Endothelial cell of umbilical vein (primary cell): ENCODE data around the gene FAM47B. TPM values are rescaled to one million over a fixed set of nuclear protein-coding genes. Genes with fewer than 3 reads are reported as not detected.

Source experiments
- BruUV-seq: library from RNA; stranded (reverse); fragments of 400-500 nt; replicated peaks from 2 replicates; lab custom pipeline; 2021; lab: Mats Ljungman, UMichigan
- CTCF ChIA-PET: fragments of 300-600, 350-600 bp; sonication (Branson Sonifier 250); formaldehyde crosslinking; loops from one replicate; lab custom pipeline; 2021; ENCODE audit warnings: antibody characterized with exemption, inconsistent platforms; lab: Charles Lee
- POLR2A ChIA-PET: fragments of 300-600, 350-600 bp; sonication (Branson Sonifier 250); formaldehyde crosslinking; loops from one replicate; lab custom pipeline; 2021; ENCODE audit warnings: antibody characterized with exemption, inconsistent platforms; lab: Charles Lee
- DNase-seq: peaks from one replicate; pipeline ENCODE4 v3.0.0-alpha.2; 2011; ENCODE audit warnings: low read depth, low spot score
- FAIRE-seq: peaks from 2 replicates; lab custom pipeline; 2011; peaks lifted over from hg19 to GRCh38; lab: Jason Lieb, UNC
- H2AFZ ChIP-seq: 2 replicates; pipeline ENCODE4 v1.6.0; 2012; ENCODE audit warnings: low read depth, low read length, control low read depth, inconsistent platforms
- H3K27ac ChIP-seq: 2 replicates; pipeline ENCODE4 v1.5.1; 2011; ENCODE audit warnings: low read depth, mild to moderate bottlenecking, control low read depth, low read length, moderate library complexity; ENCODE audit not compliant: insufficient read depth
- H3K27me3 ChIP-seq, 2 experiments: 2 replicates each; pipeline versions ENCODE4 v1.6.0 to v1.6.1; 2011; ENCODE audit warnings: low read length in 2 of 2, mixed read lengths in 1 of 2; ENCODE audit not compliant: control insufficient read depth in 2 of 2, insufficient read depth in 2 of 2
- H3K36me3 ChIP-seq, 2 experiments: 2 replicates in 1 of 2; 3 replicates in 1 of 2; pipeline ENCODE4 v1.5.1; 2011; ENCODE audit warnings: low read length in 2 of 2, mild to moderate bottlenecking in 1 of 2, moderate library complexity in 1 of 2; ENCODE audit not compliant: control insufficient read depth in 2 of 2, insufficient read depth in 2 of 2; ENCODE audit errors: extremely low read depth in 1 of 2
- H3K4me1 ChIP-seq: 3 replicates; pipeline ENCODE4 v1.5.1; 2011; ENCODE audit warnings: mild to moderate bottlenecking, low read length; ENCODE audit not compliant: control insufficient read depth, insufficient read depth; ENCODE audit errors: extremely low read depth
- H3K4me2 ChIP-seq: 2 replicates; pipeline ENCODE4 v1.6.1; 2011; ENCODE audit warnings: low read length, control low read depth, mixed read lengths; ENCODE audit not compliant: insufficient read depth
- H3K4me3 ChIP-seq, 3 experiments: fragments of 200-600 bp in 1 of 3; sonication (generic), shearing (Covaris generic) in 1 of 3; replicated peaks in 1 of 3; 2 replicates each; pipeline ENCODE4 v1.5.1; 2011 to 2016; ENCODE audit warnings: control low read depth in 3 of 3, low read length in 3 of 3, mild to moderate bottlenecking in 2 of 3, inconsistent platforms in 1 of 3, low read depth in 1 of 3, moderate library complexity in 1 of 3; ENCODE audit not compliant: insufficient read depth in 1 of 3
- H3K79me2 ChIP-seq: 2 replicates; pipeline ENCODE4 v1.6.0; 2012; ENCODE audit warnings: low read length, inconsistent platforms; ENCODE audit not compliant: control insufficient read depth, insufficient read depth
- H3K9ac ChIP-seq: replicated peaks from 2 replicates; pipeline ENCODE3; 2011; ENCODE audit warnings: low read length, control low read depth; ENCODE audit not compliant: insufficient read depth; ENCODE audit errors: extremely low read depth
- H3K9me1 ChIP-seq: replicated peaks from 3 replicates; pipeline ENCODE4 v1.6.0; 2011; ENCODE audit warnings: mild to moderate bottlenecking, low read length; ENCODE audit not compliant: control insufficient read depth, insufficient read depth; ENCODE audit errors: extremely low read depth
- H3K9me3 ChIP-seq: replicated peaks from 2 replicates; pipeline ENCODE4 v1.5.1; 2012; ENCODE audit warnings: low read length, inconsistent platforms; ENCODE audit not compliant: control insufficient read depth, insufficient read depth
- H4K20me1 ChIP-seq: replicated peaks from 2 replicates; pipeline ENCODE3; 2011; ENCODE audit warnings: mild to moderate bottlenecking, low read length; ENCODE audit not compliant: control insufficient read depth, insufficient read depth; ENCODE audit errors: extremely low read depth
- FOS ChIP-seq: IDR thresholded peaks from 2 replicates; pipeline ENCODE4 v1.6.1; 2011; ENCODE audit warnings: mild to moderate bottlenecking, low read length, moderate library complexity, borderline replicate concordance; ENCODE audit not compliant: insufficient read depth
- GATA2 ChIP-seq: IDR thresholded peaks from 2 replicates; pipeline ENCODE4 v1.7.0; 2011; ENCODE audit warnings: low read depth, mild to moderate bottlenecking, moderate library complexity, mixed read lengths, low read length; ENCODE audit not compliant: insufficient read length, insufficient read depth
- JUN ChIP-seq: IDR thresholded peaks from 2 replicates; pipeline ENCODE4 v1.6.1; 2011; ENCODE audit warnings: borderline replicate concordance, low read depth; ENCODE audit not compliant: insufficient read length, insufficient read depth
- MYC ChIP-seq: IDR thresholded peaks from one replicate; pipeline ENCODE4 v1.6.1; 2011; ENCODE audit warnings: mild to moderate bottlenecking, low read depth, low read length
- dilution Hi-C: fragments of 300-500 bp; cut with MboI; formaldehyde crosslinking; loops from one replicate; pipeline ENCODE4 v1.15.0; 2019; ENCODE audit warnings: low sequenced_read_pairs; ENCODE audit not compliant: extremely low pct_ligation_motif_present
- intact Hi-C: fragments of 100-400 bp; cut with micrococcal nuclease; formaldehyde crosslinking; loops from one replicate; pipeline ENCODE4 v1.10.0; 2022
- polyA plus RNA-seq, 4 experiments: library from polyadenylated mRNA; depleted of rRNA in 3 of 4; stranded (reverse) in 3 of 4; unstranded in 1 of 4; fragments of >200 nt; gene quantifications; 2 replicates each; pipeline versions ENCODE4 v1.2.1 to v1.2.3, GENCODE V29; 2011 to 2012; ENCODE audit warnings: missing spikeins in 1 of 4
- total RNA-seq: library from RNA; stranded (reverse); gene quantifications from 2 replicates; pipeline ENCODE4 v1.2.3, GENCODE V29; 2021
- TF ChIP-seq, protein P1 (sequence below): IDR thresholded peaks from 2 replicates; pipeline ENCODE4 v1.6.1; 2011; ENCODE audit not compliant: insufficient read depth, insufficient read length
- TF ChIP-seq, protein P2 (sequence below), 2 donors: IDR thresholded peaks; 1 replicate in 1 of 2; 2 replicates in 1 of 2; pipeline ENCODE4 v1.5.1; 2011; ENCODE audit warnings: low read length in 2 of 2, mild to moderate bottlenecking in 2 of 2, moderate library complexity in 2 of 2, control low read depth in 1 of 2, inconsistent platforms in 1 of 2, low read depth in 1 of 2; ENCODE audit not compliant: insufficient read depth in 1 of 2; ENCODE audit errors: extremely low read depth in 1 of 2

Gene FAM47B
- total and polyA plus RNA-seq, 2 donors (not counting 3 experiments of a cell fraction or from before 2014, with no cell fraction given) = not detected

DNA sequence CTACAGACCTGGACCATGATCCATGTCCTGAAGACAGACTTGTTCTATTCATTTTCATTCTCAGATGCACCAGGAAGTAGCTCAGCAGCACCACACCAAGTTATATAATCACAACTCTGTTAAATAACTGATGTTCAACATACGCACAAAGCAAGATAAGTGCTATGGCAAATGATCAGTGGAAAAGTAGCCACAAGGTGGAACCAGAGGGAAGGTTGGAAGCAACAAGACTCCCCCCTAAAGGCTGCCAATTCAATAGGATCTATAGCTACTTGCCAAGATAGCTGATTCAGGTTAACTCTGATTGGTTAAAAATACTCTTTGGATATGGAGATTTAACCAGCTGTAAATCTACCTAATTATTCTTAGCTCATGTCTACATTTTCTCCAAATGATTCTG, 23.7 kb upstream of the FAM47B start:
- no peaks in the 10 kb centered on the region for H3K36me3 ChIP-seq
- H2AFZ ChIP-seq = no peak overlapping the region
- no peak for TF ChIP-seq MYC
- TF ChIP-seq, protein P1, sequence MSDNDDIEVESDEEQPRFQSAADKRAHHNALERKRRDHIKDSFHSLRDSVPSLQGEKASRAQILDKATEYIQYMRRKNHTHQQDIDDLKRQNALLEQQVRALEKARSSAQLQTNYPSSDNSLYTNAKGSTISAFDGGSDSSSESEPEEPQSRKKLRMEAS = no peak
- TF ChIP-seq GATA2 = no peak
- TF ChIP-seq, protein P2, sequence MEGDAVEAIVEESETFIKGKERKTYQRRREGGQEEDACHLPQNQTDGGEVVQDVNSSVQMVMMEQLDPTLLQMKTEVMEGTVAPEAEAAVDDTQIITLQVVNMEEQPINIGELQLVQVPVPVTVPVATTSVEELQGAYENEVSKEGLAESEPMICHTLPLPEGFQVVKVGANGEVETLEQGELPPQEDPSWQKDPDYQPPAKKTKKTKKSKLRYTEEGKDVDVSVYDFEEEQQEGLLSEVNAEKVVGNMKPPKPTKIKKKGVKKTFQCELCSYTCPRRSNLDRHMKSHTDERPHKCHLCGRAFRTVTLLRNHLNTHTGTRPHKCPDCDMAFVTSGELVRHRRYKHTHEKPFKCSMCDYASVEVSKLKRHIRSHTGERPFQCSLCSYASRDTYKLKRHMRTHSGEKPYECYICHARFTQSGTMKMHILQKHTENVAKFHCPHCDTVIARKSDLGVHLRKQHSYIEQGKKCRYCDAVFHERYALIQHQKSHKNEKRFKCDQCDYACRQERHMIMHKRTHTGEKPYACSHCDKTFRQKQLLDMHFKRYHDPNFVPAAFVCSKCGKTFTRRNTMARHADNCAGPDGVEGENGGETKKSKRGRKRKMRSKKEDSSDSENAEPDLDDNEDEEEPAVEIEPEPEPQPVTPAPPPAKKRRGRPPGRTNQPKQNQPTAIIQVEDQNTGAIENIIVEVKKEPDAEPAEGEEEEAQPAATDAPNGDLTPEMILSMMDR (IDR thresholded peaks at IDR 0.05; ENCODE audit: extremely low read depth in 1 of 2, insufficient read depth in 1 of 2, low read depth in 1 of 2, low read length in 2 of 2) = peak; percentile 28 to 42
- no peak for TF ChIP-seq FOS
- TF ChIP-seq JUN = no peak
- no peak overlapping the region for H3K4me2 ChIP-seq
- H3K4me1 ChIP-seq = no peaks in the 10 kb centered on the region
- H3K9ac ChIP-seq = no peak overlapping the region
- no peak overlapping the region for H3K4me3 ChIP-seq
- peak; percentile 67 for DNase-seq
- H3K9me3 ChIP-seq = no peaks in the 10 kb centered on the region
- intact Hi-C loops (loop anchor here (1.0 to 10.0 kb wide), 4 partner anchors 179 to 554 kb away; no protein-coding TSS in a partner anchor), dilution Hi-C loops (no loop called here)
- ChIA-PET CTCF (interaction anchor here (0.6 to 3.0 kb wide), 19 partner anchors 9 to 1948 kb away, joined by 3 to 25 read pairs (median 4); no protein-coding TSS in a partner anchor), POLR2A (no interaction called here)
- H3K9me1 ChIP-seq = no peaks in the 10 kb centered on the region
- no peaks in the 10 kb centered on the region for H3K27me3 ChIP-seq
- no TSS peak for BruUV-seq
- FAIRE-seq = peak; percentile 88
- no peak overlapping the region for H3K27ac ChIP-seq
- H3K79me2 ChIP-seq = no peaks in the 10 kb centered on the region
- H4K20me1 ChIP-seq = no peaks in the 10 kb centered on the region
